GM23248 (cell line): ENCODE results near the gene LFNG.

ENCODE experiments used
- EZH2 ChIP-seq: fragments of 200-600 bp; sonication (generic); IDR thresholded peaks from 2 replicates; pipeline ENCODE4 v1.6.1; 2018; ENCODE audit warnings: antibody characterized with exemption, mild to moderate bottlenecking; ENCODE audit not compliant: insufficient read depth, poor library complexity, severe bottlenecking
- EZH2phosphoT487 ChIP-seq: fragments of 200-600 bp; sonication (generic); IDR thresholded peaks from 2 replicates; pipeline ENCODE4 v1.6.1; 2018; ENCODE audit warnings: antibody characterized with exemption, moderate library complexity, mild to moderate bottlenecking, low read depth; ENCODE audit not compliant: insufficient read depth

DNA sequence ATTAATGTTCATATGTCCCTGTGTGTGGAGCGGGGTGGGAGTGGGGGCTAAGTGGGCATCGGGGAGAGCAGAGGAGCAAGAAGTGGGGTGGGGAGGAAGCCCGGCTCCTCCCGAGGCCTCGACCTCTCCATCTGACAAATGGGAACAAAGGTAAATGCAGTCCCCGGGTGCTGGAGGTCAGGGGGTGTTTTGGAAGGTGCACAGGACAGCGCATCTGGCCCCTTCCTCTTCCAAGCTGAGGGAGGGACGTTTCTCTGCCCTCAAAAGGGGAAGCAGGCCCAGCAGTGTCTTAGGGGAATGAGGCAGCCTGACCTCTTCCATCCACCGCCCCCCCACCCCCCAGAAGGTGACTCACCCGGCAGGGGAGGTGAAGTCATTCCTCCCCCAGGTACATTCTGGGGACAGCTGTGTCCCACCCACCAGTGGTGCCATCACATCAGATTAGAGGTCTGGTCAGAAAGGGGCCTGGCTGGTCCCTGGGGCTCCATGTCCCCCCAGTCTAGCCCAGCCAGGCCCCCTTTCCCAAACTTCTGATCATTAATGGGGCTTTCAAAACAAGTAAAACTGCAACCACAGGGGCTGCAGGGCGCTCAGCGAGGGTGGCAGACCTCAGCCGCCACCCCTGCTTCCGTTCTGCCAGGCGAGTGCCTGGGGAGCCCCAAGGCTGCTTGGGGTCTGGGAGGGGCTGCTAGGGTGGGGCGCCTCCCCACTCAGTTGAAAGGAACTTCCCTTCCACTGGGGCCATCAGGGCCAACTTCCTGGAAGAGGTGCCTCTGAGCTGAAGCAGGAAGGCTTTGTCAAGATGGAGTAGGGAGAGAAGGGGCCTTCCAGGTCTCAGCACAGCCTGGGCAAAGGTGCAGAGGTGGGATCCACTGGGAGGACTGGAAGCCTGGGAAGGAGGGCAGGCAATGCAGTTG is 10.8 kb downstream of the LFNG start:
- TF ChIP-seq EZH2: no peak
- no peak for TF ChIP-seq EZH2phosphoT487
